H1 (cell line): Measurements from ENCODE around the gene CCDC106.

Experiments
- CTCF ChIP-seq, 3 experiments: IDR thresholded peaks; 1 replicate in 2 of 3; 2 replicates in 1 of 3; pipeline versions ENCODE4 v1.5.1 to v1.6.1; 2011; ENCODE audit warnings: low read length in 3 of 3, mild to moderate bottlenecking in 3 of 3, inconsistent platforms in 2 of 3, low read depth in 1 of 3, moderate library complexity in 1 of 3; ENCODE audit not compliant: insufficient read depth in 1 of 3; ENCODE audit errors: control extremely low read depth in 1 of 3
- TAF1 ChIP-seq: IDR thresholded peaks from 2 replicates; pipeline ENCODE4 v1.6.1; 2011; ENCODE audit warnings: mild to moderate bottlenecking, low read depth, low read length

- TF ChIP-seq TAF1 (no peak), CTCF (IDR thresholded peaks at IDR 0.05; ENCODE audit: control extremely low read depth in 1 of 3, insufficient read depth in 1 of 3, low read depth in 1 of 3, low read length in 3 of 3) (no peak)
Measured at GRCh38 chr19:55618426-55618825, 29.6 kb upstream of the CCDC106 start.
